HuH-7 (cell line): ENCODE results near the gene ZNF320.
A peak's percentile ranks its signal among the peaks of the same experiment; 100 is the strongest.
"Not testable (repeated sequence)": the region's sequence is repeated elsewhere in the genome, so short reads cannot be mapped to it uniquely, and the experiment has no call there.

ENCODE experiments used
- DNase-seq: peaks from one replicate; pipeline ENCODE4 v3.0.0; 2011; ENCODE audit warnings: low spot score

Gene ZNF320

DNA sequence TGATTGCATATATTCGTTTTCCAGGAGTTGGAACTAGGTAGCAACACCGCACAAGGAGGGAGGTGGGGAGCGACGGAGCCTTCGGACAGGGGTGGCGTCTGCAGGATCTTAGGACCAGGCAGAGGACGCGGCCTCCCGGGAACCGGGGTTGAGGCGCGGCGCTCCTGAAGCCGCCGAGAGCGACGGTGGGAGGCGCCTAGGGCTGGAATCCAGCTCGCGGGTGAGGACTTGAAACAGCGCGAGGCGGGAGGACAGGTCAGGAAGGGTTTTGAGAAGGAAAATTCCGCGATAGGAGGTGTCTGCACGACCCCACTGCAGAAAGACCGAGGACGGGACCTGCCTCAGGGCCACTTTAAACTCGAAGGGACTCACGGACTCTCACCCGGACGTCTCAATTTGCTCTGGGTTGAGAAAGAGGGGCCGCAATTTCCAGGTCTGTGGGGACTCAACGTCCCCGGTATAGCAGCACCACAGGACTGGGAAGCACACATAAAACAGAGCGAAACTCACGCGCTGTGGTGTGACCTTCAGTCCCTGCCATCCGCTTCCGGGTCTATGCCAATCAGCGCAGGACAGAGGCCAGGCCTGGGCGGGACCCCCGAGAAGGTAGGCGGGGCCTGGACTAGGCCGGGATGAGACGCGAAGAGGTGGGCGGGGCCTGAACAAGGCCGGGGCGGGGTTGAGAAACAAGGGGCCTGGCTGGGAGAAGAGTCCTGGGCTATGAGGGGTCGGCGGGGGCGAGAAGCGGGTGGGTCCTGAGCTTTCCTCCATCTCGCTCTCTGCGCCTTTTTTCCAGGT is at the start of gene ZNF320:
Gene ZNF320 (minus strand): TSS at position 498 of the 798 bp plus-strand sequence. CDS start 7,380 bp downstream, outside the sequence.
- peak; percentile 89 for DNase-seq

DNA sequence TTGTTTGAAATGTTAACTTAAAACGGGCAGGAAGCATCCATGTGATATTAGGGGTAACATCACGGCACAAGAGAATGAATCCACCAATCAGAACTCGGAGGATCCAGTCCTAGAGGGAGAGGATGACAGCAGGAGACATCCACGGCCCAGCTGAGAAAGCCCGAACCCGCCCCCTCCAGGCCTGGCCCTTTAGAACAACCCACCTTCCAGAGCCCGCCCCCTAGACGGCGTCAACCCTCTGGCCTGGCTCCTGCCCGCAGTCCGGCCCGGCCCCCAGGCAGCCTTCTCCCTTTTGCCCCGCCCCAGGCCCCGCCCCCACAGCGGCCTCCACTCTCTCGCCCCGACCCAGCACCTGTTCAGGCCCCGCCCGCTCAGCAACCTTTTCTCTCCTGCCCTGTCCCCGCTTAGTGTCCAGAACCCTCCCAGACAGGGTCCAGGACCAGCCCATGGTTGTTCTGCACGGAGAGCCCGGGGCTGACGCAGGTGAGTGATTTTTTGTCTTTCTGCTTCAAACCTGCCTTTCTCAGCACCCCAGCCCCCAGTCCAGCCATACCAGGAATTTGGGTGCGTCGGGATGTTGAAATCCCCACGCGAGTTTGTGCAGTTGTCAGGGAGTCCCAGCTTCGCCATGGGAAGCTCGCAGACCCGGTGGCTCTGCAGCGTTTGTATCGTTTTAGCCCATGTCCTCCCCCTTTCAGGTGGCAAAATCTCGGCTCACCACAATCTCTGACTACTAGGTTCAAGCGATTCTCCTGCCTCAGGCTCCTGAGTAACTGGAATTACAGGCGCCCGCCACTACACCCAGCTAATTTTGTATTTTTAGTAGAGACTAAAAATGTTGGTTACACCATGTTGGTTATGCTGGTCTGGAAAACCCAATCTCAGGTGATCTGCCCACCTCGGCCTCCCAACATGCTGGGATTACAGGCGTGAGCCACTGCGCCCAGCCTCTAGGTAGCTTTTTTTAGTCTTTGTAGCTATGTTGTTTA is 49.2 kb upstream of the ZNF320 start:
- no peak for DNase-seq

DNA sequence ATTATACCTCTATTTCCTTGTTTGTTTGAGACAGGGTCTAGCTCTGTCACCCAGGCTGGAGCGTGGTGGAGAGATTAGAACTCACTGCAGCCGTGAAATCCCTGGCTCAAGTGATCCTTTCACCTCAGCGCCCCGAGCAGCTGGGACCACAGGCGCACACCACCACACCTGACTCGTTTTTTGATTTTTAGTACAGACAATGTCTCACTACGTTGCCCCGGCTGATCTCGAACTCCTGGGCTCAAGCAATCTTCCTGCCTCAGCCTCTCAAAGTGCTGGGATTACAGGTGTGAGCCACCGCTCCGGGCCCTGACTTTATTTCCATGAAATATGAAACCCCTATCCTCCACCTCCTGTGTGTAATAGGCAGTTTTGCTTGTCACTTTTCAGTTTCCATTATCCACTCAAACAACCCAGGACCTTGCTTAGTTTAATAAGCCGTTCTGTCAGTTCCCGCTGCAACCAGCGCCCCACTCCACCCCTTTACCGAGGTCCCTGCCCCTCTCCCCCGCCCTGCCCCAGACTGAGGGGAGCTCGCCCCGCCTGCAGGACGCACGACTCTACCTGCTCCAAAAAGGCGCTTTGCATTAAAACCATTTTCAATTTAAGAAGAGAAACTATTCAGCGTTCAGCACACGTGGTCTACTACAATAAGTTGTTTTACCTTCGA is 48.4 kb upstream of the ZNF320 start:
- DNase-seq = no peak

DNA sequence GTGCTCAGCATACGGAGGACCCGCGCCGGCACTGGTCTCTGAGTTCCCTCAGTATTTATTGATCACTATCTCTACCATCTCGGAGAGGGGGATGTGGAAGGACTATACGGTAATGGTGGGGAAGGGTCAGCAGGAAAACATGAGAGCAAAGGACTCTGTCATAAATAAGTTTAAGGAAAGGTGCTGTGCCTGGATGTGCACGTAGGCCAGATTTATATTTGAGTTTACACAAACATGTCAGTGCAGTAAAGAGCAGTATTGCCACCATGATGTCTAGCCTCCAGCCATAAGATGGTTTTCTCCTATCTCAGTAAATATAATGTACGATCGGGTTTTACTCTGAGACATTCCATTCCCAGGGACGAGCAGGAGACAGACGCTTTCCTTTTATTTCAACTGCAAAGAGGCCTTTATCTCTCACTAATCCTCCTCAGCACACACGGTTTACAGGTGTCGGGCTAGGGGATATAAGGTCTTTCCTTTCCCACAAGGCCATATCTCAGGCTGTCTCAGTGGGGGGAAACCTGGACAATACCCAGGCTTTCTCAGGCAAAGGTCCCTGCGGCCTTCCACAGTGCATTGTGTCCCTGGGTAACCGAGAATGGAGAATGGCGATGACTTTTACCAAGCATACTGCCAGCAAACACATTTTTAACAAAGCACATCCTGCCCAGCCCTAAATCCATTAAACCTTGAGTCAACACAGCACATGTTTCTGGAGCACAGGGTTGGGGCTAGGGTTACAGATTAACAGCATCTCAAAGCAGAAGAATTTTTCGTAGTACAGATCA is 47.5 kb upstream of the ZNF320 start:
- DNase-seq = not testable (repeated sequence)

DNA sequence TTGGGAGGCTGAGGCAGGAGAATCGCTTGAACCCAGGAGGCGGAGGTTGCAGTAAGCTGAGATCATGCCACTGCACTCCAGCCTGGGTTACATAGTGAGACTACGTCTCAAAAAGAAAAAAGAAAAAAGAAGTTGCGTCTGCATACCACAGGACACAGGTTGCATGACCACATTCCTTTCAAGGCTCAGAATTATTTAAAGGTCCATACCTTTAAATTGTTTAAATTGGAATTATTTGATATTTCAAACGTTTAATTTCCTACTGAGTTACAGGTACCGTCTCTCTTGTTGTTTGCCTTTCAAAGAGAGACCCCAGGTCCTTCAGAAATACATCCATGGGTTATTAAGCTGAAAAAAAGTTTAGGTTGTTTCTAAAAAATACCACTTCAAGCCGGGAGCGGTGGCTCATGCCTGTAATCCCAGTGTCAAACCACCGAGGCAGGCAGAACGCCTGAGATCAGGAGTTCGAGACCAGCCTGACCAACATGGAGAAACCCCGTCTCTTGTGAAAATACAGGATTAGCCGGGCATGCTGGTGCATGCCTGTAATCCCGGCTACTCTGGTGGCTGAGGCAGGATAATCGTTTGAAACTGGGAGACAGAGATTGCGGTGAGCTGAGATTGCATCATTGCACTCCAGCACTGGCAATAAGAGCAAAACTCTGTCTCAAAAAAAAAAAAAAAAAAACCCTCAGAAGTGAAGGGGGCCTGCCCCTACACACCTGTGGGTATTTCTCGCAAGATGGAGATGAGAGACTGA is 46.6 kb upstream of the ZNF320 start:
- no peak for DNase-seq

DNA sequence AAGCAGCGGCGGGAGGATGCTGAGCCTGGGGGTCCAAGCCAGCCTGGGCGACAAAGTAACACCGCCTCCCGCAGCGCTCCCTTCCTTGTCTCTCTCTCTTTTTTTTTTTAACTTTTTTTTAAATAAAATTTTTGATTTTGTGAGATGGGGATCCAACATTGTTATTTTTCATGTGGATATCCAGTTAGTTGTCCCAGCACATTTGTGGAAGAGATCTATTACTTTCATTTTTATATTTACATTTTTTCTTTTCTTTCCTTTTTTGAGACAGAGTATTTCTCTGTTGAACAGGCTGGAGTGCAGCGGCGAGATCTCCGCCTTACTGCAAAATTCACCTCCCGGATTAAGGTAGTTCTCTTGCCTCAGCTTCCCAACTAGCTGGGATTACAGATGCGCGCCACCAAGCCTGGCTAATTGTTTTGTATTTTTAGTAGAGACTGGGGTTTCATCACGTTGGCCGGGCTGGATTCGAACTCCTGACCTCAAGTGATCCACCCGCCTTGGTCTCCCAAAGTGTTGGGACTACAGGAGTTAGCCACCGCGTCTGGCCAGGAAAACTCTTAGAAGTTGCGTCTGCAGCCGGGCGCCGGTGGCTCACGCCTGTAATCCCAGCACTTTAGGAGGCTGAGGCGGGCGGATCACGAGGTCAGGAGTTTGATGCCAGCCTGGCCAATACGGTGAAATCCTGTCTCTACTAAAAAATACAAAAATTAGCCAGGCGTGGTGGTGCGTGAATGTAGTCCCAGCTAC is 45.9 kb upstream of the ZNF320 start:
- DNase-seq = no peak

DNA sequence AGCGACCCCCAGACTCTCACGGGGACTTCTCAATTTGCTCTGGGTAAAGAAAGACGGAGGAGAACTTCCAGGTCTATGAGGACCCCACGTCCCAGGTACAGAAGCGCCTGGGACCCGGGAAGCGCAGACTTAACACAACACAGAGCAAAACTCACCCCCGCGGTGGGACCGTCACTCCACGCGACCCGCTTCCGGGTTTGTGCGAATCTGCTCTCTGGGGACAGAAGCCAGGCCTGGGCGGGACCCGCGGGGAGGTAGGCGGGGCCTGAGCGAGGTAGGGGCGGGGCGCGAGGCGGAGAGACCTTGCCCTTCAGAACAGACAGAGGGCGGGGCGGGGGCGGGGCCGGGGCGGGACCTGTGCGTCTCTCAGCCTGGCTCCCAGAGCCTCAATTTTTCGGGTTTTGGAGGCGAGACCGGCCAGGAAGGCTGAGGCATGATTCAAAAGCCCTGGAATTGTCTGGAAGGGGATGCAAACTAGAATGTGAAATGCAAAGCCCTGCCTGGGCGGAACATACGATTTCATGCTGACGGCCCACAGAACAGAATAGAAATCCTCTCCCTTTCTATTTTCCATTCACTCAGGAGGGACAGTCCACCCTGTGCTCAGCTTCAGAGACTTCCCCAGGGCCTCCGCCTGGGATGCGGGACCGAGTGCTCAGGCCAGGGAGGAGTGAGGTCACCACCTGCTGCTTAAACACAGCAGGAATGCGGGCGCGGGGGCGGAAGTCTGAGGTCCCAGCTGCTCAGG is 45.1 kb upstream of the ZNF320 start:
- DNase-seq = peak; percentile 63

DNA sequence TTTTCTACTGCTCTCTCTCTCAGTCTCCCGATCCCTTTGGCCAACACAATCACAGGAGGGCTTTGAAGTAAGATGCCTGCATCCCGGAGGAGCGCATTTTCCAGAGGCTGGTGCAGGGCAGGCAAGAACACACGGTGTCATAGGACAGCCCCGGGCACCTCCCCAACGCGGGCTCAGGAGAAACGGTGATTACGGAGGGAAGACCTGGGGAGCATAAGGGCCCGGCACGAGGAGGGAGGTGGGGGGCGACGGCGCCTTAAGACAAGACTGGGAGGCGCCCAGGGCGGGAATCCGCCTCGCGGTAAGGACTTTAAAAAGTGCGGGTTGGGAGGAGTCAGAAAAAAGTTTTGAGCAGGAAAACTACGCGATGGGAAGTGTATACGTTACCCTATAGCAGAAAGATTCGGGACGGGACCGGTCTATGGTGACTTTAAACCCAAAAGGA is 44.5 kb upstream of the ZNF320 start:
- no peak for DNase-seq

DNA sequence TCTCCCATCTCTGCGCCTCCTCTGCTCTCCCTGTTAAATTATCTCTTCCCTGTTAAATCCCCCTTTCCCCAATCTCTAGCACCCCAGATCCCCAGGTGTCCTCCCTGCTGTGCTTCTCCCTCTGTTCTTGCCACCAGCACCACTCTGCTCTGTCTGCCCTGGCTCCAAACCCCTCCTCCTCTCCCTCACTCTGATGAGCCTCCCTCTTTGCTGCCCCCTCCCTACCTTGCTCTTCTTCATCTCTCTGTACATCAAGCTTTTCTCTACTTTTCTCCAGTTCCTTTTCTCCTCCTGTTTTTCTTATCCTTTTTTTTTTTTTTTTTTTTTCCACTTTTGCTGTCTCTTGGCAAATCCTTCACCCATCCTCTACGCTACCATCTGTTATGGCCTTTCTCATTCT is 44.1 kb upstream of the ZNF320 start:
- DNase-seq = not testable (repeated sequence)

DNA sequence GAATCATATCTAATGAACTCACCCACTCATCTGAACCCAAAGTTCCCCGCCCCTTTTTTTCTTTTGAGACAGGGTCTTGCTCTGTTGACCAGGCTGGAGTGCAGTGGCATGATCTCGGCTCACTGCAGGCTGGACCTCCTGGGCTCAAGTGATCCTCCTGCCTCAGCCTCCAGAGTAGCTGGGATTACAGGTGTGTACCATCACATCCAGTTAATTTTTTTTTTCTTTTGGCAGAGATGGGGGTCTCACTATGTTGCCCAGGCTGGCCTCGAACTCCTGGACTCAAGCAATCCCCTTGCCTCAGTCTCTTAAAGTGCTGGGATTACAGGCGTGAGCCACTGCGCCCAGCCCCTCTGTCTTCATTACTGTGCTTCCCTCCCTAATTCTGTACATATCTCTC is 43.5 kb upstream of the ZNF320 start:
- DNase-seq = not testable (repeated sequence)

DNA sequence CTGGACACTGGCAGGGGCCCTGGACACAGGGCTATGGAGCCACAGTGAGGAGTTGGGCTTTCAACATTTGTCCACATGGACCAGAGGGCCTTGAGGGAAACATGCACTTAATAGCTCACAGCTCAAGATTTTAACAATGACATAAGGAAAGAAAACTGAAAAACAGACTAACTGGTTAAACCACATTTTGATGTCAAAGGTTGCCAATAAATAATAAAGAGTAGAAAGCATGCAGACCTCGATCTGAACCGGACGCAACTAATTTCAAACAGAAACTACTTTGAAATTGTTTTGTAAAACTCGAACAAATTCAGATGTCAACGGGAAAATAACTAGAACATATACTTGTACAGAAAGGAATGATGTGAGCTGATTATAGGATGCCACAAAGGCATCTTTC is 41.3 kb upstream of the ZNF320 start:
- DNase-seq = no peak

DNA sequence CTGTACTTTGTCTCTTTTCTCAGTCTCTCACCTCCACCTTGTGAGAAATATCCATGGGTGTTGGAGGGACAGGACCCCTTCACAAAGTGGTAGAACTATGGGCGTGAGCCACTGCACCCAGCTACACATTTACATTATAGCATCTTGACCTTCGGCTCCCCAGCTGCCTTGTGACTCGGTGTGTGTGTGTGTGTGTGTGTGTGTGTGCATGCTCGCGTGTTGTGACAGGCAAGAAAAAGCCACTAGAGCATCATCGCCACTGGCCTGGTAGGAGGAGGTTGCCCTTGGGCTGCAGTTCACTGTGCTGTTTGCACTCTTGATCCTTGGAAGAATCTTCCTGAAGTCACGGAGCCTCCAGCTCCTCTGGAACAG is 39.5 kb upstream of the ZNF320 start:
- DNase-seq = no peak

DNA sequence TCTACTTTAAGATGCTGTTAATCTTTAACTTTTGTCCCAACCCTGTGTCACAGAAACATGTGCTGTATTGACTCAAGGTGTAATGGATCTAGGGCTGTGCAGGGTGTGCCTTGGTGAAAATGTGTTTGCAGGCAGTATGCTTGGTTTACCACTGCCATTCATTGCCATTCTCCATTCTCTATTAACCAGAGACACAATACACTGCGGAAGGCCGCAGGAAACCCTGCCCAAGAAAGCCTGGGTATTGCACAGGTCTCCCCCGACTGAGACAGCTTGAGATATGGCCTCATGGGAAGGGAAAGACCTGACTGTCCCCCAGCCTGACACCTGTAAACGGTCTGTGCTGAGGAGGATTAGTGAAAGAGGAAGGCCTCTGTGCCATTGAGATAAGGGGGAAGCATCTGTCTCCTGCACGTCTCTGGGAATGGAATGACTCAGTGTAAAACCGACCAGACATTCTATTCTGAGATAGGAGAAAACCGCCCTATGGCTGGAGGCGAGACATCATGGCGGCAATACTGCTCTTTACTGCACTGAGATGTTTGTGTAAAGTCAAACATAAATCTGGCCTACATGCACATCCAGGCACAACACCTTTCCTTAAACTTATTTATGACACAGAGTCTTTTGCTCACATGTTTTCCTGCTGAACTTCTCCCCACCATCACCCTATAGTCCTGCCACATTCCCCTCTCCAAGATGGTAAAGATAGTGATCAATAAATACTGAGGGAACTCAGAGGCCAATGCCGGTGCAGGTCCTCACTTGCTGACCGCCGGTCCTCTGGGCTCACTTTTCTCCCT is 38.9 kb upstream of the ZNF320 start:
- DNase-seq = no peak

DNA sequence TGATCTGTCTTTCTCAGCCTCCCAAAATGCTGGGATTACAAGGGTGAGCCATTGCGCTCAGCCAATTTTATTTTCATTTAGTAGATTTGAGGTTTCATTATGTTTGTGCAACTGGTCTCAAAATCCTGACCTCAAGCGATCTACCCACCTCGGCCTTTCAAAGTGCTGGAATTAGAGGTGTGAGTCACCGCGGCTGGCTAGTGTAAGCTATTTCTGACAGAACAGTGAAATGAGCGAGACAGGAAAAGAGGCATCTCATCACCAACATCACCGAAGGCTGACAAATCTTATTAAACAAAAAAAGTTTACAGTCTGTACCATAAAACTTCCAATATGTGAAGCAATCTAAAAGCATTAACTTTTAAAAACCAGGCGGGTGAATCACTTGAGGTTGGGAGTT is 38.0 kb upstream of the ZNF320 start:
- DNase-seq = no peak

DNA sequence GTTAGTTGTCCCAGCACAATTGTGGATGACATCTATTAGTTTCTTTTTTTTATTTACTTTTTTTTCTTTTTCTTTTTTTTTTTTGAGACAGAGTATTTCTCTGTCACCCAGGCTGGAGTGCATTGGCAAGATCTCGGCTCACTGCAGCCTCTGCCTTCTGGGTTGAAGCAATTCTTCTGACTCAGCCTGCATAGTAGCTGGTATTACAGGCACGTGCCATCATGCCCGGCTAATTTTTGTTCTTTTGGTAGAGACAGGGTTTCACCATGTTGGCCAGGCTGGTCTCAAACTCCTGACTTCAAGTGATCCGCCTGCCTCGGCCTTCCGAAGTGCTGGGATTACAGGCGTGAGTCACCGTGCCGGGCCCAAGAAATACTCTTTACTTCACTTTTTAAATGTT is 27.2 kb upstream of the ZNF320 start:
- DNase-seq = not testable (repeated sequence)

DNA sequence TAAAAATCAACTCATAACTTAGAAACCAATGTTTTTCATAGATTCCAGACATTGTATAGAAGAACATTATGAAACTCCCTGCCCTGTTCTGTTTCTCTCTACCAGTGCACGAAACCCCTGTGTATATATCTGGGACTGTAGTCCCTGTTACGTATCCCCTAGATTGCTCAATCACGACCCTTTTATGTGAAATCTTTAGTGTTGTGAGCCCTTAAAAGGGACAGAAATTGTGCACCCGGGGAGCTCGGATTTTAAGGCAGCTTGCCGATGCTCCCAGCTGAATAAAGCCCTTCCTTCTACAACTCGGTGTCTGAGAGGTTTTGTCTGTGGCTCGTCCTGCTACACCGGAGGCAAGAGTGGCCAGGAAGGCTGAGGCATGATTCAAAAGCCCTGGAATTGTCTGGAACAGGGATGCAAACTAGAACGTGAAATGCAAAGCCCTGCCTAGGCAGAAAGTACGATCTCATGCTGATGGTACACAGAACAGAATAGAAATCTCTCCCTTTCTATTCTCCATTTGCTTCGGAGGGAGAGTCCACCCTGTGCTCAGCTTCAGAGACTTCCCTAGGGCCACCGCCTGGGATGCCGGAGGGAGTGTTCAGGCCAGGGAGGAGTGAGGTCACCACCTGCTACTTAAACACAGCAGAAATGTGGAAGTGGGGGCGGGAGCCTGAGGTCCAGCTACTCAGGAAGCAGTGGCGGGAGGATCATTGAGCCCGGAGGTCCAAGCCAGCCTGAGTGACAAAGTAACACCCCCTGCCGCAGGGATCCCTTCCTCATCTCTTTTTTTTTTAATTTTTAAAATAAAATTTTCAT is 26.6 kb upstream of the ZNF320 start:
- no peak for DNase-seq
